Measurements from ENCODE around the gene DIS3L2.

Gene DIS3L2

DNA sequence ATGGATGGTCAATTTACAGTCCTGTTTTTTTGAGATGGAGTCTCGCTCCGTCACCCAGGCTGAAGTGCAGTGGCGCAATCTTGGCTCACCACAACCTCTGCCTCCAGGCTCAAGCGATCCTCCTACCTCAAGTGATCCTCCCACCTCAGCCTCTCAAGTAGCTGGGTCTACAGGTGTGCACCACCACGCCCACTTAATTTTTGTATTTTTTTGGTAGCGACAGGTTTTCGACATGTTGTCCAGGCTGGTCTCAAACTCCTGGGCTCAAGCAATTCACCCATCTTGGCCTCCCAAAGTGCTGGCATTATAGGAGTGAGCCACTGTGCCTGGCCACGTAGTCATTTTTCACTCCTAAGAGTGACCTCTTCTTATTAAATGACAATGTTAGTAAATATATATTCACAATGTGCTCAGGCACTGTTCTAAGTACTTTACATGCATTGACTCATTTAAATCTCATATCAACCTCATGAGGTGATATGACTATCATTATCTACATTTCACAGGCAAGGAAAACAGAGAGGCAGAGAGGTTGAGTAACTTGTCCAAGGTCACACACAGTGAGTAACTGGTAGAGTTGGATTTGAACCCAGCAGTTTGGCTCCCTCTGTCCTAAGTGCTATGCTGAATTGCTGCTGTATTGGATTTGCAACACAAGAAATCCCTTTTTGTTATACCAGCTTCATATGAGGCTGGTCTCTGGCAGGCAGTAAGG, 5.6 kb upstream of the DIS3L2 start:
- DNase-seq (ENCODE audit: low spot score): no peak

DNA sequence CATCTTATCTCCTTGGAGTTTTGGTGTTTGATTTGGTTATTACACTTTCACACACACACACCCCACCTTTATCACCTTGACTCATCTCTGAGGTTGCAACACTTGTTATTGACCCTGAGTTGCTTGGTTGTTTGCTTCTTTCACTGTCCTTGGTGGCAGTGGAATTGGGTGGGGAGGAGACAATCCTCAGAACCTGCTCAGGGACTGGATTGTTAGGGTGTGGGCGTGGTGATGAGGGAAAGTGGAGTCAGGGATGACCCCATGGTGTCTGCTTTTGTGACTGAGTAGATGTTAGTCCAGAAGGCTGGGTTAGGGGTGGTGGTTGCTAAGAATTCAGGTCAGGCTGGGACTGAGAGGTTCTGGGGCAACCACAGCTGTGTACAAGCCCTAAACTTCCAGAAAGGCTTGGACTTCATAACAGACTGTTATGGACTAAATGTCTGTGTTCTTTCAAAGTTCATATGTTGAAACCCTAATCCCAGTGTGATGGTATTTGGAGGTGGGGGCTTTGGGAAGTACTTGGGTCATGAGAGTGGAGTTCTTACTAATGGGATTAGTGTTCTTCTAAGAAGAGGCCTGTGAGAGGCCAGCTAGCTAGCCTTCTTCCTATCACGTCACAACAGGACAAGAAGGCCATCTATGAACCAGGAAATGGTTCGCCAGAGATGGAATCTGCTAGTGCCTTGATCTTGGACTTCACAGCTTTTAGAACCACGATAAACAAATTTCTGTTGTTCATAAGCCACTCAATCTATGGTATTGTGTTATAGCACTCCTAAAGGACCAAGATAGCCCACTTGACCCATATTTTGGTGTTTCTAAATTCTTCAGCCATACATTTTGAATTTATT, 3.4 kb upstream of the DIS3L2 start:
- no peak for DNase-seq (ENCODE audit: low spot score)

DNA sequence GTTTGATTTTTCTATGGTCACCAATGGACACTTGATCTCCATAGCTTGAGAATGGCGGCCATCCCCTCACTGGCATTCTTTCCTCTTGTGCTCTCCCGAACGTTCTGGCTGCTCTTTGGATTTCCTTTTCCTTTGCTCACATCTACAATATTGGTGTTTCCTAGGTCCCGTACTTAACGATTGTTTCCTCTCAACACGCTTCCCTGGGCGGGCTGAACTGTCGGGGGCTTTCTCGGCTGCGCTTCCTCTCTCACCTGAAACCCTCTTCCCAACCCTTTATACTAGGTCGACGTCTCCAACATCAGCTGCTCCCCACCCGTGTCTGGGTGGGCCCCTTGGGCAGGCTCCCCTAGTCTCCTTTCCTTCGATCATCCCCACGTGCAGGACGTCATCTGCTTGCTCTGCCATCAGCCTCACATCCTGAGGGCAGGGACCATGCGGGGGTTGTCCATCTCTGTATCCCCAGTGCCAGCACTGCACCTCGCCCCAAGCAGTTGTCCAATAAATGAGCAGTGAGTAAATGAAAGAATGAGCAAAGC, 634 bp upstream of the DIS3L2 start:
- DNase-seq (ENCODE audit: low spot score): no peak

DNA sequence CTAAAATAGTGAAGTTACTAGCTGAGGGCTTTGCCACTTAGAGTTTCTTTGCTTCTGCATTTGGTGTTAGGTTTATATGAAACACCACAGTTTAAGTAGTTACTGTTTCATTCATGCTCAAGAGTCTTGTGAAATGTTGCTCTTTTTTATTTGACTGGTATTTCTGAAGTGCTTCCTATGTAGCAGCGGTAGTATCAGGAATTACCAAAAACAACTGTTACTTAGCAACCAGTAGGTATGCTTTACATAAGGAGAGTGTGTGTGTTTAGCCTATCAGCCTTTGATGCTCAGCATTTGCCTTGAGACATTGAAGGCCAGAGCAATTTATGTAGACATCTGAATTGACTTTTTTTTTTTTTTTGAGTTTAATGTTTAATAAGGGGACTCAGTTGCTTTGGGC, 3.6 kb downstream of the DIS3L2 start:
- no peak for DNase-seq (ENCODE audit: low spot score)

DNA sequence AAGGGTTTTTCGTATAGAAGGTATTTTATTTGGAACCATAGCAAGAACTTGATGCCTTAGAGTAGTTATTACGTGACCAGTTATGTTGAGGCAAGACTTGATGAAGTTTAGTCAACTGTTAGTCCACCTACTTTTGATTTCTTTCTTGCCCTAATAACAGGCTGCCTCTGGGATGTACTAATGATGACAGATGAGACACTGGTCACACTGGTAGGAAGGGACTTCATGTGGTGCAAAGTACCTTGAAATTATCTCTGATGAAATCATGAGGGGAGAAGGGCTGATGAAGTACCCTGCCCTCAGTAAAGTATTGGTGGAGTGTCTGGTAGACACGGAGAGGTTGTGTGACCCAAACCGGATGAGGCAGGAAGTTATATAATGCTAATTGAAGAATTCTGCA, 5.4 kb downstream of the DIS3L2 start:
- DNase-seq (ENCODE audit: low spot score): no peak

DNA sequence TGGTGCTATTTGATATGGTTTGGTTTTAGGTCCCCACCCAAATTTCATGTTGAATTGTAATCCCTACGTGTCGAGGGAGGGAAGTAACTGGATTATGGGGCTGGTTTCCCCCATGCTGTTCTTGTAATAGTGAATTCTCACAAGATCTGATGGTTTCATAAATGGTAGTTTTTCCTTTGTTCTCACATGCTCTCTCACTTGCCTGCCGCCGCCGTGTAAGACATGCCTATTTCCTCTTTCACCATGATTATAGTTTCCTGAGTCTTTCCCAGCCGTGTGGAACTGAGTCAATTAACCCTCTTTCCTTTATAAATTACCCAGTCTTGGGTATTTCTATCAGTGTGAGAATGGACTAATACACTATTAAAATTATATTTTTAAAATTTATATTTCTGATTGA, 7.3 kb downstream of the DIS3L2 start:
- DNase-seq (ENCODE audit: low spot score): no peak

DNA sequence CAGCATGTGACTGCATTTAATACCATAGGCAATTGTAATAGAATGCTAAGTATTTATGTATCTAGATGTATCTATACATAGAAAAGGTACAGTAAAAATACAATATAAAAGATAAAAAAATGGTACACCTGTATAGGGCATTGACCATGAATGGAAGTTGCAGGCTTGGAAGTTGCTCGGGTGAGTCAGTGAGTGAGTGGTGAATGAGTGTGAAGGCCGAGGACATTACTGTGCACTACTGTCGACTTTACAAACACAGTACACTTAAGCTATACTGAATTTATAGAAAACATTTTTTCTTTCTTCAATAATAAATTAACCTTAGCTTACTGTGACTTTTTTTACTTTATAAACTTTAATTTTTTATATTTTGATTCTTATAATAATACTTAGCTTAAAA, 8.9 kb downstream of the DIS3L2 start:
- DNase-seq (ENCODE audit: low spot score): no peak

DNA sequence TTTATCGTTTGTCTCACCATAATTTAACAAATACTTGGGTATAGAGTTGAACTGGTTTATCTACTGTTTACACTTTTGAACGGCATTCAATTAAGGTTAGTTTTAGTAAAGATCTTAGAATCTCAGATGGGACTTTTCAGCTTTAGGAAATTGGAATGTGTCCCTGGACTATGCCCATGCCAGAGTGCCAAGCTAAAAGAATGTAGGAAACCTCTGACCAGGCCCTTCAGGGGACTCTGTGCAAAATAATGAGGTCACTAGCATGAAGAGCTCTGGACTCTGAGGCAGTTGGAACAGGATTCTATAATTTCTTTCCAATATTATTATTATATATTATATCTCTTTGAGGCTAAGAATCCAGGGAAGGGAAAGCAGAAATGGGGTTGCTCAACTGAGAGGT, 13.5 kb downstream of the DIS3L2 start:
- no peak for DNase-seq (ENCODE audit: low spot score)

DNA sequence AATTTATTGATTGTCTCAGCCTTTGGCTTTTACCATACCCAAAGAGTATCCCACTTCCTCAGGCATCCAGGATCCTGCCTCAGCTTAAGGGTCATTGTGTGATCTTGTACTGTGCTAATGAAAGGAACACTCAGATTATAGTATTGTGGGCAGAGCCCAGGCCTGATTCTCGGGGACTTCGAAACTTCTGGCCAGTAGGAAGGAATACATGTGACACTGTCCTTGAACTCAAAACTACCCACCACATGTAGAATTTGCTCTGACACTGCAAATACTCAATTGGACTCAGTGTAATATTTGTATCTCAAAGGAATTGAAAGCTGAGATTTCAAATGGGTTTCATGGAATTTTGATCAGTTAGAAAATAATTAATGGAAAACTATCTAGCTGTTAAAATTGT, 15.9 kb downstream of the DIS3L2 start:
- DNase-seq (ENCODE audit: low spot score): no peak

DNA sequence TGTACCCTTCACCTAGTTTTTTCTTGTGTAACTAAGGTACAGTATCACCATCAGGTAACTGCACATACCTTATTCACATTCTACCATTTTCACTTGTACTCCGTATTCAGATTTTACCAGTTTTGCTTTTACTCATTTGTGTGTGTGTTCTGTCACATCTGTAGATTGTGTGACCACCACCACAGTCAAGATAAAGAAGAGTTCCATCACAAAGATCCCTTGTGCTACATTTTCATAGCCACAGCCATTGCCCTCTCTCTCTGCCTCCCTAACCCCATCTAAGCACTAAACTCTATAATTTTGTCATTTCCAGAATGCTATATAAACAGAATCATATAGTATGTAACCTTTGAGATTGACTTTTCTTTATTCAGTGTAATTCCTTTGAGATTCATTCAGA, 23.5 kb downstream of the DIS3L2 start:
- no peak for DNase-seq (ENCODE audit: low spot score)

DNA sequence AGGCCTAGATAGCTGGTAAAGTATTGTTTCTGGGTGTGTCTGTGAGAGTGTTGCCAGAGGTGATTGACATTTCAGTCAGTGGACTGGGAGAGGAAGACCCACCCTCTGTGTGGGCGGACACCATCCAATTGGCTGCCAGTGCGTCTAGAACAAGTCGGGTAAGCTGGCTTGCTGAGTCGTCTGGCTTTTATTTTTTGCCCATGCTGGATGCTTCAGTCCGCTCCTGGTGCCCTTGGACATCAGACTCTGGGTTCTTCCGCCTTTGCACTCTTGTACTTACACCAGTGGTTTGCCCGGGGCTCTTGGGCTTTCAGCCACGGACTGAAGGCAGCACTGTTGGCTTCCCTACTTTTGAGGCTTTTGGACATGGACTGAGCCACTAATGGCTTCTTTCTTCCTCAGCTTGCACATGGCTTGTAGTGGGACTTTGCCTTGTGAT, 24.3 kb downstream of the DIS3L2 start:
- no peak for DNase-seq (ENCODE audit: low spot score)

DNA sequence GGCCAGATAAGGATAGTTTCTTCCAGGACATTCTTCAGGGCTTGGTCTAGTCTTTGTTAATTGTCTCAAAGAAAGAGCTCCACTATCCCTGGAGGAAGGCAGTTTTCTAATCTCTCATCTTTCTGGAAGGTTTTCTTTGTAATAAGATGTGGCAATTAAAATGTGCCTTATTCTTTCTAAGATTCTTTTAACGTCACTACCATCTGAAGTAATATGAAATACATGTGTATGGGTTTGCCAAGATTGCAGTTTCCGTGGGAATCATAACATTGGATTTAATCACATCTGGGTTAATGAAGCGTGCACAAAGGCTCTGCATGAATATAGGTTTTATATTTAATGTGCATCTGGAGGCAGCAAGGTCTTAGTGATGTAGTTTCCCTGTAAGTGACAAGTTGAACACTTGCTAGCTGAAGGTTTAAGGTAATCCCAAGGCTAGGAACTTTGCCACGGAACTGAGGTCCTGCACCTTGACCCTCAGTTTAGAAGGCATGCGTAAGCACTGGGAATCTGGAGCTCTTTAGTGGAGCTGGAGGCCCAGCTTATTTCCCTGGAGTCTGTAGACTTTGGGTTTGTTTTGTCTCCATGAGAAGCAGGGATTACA, 25.7 kb downstream of the DIS3L2 start:
- DNase-seq (ENCODE audit: low spot score): no peak

DNA sequence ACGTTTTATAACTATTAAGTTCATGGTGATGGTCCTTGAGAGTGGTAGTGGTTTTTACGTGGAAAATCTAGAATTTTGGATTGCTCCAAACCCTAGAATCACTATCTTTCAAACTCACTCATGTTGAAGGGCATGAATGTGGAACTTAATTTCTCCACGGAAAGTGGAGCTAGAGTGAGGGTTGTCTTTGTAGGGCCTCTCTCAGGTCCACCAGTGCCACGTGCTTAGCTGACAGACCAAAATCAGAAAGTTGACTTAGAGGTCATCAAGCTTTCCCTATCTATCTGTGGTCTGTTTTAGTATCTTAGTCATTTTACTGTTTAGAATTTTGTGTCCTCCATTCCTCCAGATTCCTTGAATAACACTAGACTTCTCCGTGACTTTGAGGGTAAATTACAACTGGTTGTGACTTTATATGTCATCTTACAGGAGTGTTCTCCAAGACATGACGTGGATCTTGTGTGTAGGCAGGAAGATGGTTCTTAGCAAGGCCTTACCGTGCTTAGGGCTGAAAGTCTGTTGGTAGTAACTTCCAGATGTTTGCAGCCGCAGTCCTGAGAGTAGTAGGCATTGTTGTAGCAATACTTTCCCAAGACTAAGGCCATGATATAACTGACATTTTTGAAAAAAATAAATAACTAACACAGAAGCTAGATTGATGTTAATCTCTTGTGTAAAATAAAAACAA, 26.8 kb downstream of the DIS3L2 start:
- no peak for DNase-seq (ENCODE audit: low spot score)

DNA sequence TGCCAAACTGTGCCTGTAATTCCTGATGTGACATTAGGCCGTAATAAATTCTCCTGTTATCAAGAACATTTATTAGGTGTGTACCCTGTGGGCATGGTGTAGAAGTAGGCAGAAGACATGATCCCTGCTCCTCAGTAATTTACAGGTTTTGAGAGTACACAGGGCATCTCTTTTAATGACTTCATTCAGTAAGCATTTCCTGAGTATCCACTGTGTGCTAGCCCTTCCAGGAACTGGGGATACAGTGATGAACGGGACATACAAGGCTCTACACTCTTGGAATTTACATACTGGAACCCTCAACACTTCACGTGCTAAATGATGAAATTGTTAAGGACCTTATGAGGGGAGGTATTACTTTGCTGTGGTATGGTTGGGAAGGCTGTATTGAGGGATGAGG, 30.2 kb downstream of the DIS3L2 start:
- no peak for DNase-seq (ENCODE audit: low spot score)

DNA sequence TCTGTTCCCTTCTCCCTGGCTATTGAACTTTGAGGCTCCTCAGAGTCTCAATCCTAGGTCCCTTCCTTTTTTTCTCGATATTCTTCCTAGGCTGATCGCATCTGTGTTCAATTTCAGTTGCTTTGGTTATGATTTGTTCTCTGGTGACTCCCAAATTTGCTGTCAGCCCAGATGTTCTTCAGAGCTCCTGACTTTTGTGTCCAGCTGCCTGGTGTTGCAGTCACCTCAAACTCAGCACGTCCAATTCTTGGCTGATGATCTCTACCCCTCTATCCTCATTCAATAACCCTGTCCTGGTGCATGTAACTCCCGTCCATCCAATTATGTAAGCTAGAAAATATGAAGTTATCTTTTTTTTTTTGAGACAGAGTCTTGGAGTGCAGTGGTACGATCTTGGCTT, 31.4 kb downstream of the DIS3L2 start:
- no peak for DNase-seq (ENCODE audit: low spot score)

DNA sequence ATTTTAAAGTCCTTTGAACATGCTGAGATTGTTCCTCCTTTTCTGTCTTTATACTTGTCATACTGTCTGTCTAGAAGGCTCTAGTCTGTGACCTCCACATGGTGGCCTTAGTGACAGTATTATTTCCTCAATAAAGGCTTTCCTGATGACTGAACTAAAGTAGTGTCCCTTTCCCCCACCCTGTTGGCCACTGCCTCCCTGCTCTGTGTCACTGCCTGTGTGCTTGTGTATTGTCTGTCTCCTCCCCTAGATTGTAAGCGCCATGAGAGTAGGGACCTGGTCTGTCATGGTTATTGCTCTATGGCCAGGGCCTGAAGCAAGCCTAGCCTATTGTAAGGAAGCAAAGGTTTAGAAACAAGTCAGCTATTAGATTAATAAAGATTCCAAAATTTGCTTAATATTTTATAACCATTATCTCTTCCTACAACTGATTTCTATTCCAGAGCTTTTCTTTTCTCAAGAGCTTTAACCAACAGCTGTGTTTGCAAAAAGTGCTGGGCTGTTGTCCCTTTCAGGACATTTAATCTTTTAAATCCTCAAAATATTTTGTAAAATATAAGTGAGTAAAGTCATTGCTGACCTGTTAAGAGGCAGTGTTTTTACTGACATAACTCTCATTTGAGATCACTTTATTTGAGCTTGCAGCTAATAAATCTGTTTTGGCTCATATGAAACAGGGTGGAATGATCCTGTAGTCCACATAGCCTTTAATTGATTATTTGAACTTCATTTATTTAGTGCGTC, 35.5 kb downstream of the DIS3L2 start:
- no peak for DNase-seq (ENCODE audit: low spot score)

DNA sequence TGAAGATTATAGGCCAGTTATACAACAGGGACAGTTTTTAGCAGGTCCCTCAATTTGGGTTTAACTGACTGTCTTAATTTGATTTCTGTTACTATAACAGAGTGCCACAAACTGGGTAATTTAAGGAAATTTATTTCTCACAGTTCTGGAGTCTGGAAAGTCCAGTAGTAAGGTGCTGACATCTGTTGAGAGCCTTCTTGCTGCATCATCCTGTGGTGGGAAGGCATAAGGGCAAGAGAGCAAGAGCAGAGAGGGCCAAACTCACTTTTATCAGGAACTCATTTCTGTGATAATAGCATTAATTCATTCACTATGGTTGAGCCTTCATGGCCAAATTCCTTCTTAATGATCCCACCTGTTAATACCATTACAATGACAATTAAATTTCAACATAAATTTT, 36.5 kb downstream of the DIS3L2 start:
- no peak for DNase-seq (ENCODE audit: low spot score)

DNA sequence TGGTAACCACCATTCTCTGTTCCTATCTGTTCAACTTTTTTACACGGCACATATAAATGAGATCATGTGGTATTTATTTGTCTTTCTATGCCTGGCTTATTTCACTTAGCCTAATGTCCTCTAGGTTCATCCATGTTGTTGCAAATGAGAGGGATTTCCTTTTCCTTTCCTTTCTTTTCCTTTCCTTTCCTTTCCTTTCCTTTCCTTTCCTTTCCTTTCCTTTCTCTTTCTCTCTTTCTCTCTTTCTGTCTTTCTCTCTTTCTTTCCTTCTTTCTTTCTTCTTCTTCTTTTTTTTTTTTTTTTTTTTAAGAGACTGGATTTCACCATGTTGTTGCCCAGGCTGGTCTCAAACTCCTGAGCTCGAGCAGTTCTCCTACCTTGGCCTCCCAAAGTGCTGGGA, 38.9 kb downstream of the DIS3L2 start:
- DNase-seq (ENCODE audit: low spot score): no peak

DNA sequence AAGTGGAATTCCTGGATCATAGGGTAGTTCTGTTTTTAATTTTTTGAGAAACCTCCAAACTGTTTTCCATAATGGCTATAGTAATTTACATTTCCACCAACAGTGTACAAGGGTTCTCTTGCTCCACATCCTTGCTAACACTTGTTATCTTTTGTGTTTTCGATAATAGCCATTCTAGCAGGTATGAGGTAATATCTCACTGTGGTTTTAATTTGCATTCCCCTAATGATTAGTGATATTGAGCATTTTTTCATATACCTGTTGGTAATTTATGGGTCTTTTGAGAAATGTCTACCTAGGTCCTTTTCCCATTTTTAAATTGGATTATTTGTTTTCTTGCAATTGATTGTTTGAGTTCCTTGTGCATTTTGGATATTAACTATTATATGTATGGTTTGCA, 39.6 kb downstream of the DIS3L2 start:
- DNase-seq (ENCODE audit: low spot score): no peak

DNA sequence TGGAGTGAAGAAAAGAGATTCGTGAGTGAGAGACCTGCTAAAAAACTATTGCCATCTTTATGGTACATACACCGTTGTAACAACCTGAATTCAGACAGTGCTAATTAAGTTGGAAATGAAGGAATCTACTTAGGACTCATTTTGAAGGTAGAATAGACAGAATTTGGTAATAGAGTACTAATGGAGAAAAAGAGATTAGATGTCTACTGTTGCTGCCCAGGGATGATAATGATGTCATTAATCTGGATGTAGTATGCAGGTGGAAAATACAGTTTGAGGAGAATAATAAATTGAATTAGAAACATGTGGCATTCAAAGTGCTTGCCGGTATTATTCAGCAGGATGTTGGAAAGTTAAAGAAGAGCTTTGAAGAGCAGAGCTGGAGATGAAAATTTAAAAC, 44.7 kb downstream of the DIS3L2 start:
- DNase-seq (ENCODE audit: low spot score): no peak

DNA sequence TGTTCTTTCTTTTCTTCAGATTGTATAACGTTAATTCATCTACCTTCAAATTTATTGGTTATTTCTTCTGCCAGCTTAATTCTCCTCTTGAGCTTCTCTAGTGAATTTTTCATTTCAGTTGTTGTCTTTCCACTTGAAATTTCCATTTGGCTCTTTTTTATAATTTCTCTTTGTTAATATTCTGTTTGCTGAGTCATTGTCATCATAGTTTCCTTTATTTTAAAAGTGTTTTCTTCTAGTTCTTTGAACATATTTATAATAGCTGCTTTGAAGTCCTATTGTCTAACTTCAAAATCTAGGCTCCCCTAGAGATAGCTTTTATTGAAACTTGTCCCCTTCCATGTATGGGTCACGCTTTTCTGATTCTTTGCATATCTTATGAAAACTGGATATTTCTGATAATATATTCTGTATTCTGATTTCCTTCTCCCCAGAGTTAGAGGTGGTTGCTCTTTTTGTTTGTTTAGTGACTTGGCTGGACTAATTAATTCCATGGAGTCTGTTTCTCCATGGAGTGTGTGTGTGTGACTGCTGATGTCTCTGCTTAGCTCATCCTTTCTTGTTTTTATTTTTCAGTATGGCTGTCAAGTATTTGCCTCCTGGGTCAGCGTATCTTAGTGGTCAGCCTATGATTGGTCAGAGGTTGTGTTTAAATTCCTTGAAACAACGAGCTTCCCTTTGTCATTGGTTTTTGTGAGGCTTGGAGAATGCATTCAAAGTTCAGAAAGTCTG, 47.6 kb downstream of the DIS3L2 start:
- DNase-seq (ENCODE audit: low spot score): no peak

Data from CD4-positive, alpha-beta T cell treated with Interleukin-15 for 4 hours (primary cell).